GM18508 (cell line): ENCODE measurements around the gene HMCN1.

ENCODE experiments used
- ATAC-seq: cut with Tn5 transposase; IDR thresholded peaks from one replicate; pipeline ENCODE4 v1.9.1; 2021; ENCODE audit warnings: moderate number of reproducible peaks; ENCODE audit not compliant: insufficient read depth, unreplicated experiment

Gene HMCN1

DNA sequence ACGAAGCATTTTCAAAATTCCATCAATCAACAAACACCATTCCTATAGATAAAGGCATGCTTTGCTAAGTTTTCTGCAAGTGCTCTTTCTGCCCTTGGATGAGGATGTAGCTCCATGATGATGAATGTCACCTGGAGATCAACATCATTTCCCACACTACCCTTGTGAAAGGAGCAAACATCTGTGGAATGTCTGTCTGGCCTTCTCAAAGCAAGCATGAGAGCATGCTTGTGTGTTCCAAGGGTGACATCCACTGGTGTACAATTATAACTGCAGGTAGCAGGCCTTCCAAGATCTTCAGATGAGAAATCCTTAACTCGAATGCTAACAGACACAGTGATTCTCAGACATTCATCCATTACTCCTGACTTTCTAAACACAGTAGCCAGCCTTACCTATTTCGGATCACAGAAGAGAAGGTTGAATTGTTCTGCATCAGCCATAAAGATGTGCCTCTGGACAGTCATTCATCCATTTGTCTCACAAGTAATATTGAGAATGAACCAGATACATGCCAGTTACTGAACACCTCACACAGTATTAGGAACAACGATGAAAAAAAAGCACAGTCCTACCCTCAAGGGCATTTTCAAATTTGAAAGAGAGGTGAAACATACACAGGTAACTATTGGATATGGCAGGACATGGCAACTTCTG, 478.5 kb downstream of the HMCN1 start:
- peak; percentile 87 for ATAC-seq

DNA sequence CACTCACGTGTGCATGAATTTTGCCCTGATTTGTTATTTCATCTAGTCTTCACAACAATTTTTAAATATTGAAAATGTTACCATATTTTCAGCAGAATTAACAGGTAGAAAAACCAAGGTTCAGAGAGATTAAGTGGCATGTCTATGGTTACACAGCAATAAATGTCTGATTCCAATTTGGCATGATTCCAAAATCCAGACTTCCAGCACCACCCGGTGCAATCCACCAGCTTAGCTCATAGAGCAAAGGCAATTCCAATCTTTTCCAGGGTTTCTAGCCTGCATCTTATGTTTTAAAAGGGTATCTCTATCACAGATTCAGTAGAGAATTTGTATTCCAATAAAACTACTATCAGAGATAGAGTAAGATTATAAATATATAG, 479.0 kb downstream of the HMCN1 start:
- ATAC-seq: no peak

DNA sequence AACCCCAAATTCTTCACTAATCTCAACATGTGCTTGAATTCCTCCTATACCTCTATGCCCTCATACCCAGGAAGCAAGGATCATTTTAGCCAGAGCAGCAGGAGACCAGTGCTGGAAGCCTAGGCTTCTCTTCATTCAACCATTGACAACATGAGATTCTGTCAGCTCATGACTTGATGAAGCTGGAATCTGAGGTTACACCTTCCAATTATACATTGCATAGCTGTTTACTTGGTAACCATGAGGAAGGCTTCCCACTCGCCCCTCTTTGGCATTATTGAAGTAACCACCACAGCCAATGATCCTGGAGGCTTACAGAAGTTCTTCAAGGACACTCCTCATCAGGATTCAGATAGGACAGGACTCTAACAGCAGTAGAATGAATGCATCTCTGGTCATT, 480.6 kb downstream of the HMCN1 start:
- no peak for ATAC-seq

DNA sequence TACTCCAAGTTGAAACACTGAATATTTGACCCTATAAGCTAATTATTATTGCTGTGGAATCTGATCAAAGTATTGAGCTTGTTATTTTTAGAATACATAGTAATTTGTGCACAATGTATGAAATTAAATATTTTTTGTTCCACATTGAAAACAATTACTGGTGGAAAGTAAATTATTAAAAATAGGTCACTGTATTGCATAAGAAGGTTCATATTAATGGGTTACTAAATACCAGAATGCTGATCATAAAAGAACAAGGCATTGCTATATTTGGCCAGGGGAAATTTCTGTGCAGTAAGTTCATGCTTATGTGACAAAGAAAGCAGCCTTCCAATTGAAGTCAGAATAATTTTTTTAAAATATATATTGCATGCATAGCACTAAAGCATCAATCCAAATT, 481.4 kb downstream of the HMCN1 start:
- no peak for ATAC-seq

DNA sequence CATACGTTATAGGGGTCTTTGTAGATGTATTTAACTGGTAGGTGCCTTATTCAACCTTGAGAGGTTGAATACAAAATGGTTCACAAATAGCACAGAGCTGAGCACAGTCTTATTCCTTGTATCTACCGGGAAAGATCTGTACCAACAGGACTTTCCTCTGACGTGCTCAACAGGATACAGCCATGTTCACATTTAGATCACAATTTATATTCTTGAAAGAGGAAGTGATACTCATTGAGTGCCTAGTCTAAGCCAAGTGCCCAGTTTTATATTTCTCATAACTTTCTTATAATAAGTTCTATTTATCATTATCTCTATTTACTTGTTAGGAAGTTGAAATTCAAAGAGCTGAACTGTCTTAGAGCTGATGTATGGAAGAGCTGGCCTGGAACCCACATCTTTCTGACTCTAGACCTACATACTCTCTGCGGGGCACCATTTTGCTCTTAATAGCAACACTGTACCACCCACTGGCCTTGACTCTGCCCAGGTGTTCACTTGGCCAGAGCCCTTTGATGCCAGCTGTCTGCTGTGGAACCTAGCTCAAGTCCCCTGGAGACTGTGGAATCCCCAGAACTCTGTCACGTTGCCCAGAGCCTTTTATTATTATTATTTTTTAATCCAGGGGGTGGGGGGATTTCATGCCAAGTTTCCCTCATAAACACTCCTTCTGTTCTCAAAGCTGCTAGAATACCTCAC, 484.6 kb downstream of the HMCN1 start:
- ATAC-seq: peak; percentile 72

DNA sequence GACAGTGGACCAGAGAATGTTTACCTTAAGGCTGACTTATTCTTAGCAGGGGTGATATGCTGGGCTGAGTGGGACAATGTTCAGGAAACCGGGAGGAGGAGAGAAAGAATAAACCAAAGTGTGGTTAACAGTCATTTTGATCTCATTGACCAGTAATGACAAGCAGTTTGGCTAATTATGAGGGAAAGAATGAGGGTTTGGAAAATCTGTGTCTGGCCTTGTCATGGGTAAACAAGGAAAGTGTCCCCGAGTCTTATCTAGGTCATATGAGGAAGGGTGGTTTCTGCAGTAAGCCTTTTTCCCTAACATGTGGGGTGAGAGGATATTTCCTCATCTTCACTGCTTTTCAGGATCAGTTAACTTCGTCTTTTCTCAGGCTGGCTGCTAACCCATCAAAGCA, 485.9 kb downstream of the HMCN1 start:
- no peak for ATAC-seq

DNA sequence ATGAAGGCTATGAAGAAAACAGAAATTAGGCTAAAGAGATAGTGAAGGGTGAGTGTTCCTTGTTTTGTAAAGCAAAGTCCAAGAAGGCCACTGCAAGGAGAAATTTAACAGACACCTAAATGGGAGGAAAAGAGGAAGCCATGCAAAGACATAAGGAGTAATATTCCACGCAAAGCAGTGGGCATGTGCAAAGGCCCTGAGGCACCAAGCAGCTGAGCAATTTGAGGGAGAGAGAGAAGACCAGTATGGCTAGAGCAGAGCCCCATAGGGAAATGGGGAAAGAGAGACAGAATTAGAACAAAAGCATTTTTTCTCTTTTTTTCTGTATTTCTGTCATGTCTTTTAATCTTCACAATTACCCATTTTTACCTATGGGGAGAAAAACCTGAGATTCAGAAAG, 486.7 kb downstream of the HMCN1 start:
- ATAC-seq: no peak

GRCh38 chr1:186225096-186225495, 490.9 kb downstream of the HMCN1 start:
- ATAC-seq: no peak

DNA sequence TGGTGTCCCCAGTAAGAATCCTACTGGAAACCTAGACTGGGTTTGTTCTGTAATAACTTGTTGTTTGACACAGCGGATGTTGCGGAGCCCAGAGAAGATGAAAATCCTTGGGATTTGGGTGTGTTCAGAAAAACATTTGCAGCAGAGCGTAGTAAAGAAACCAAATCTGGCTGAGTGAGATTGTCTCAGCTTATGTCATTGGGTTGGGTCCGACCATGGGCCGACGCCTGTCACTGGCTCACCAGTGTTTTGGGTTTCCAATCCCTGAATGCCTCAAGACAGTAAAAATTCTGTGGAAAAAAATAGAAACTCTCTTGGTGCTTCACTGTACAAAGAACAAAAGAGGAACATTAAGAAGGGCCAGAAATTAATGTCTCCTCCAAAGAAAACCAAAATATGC, 494.6 kb downstream of the HMCN1 start:
- ATAC-seq: no peak

GRCh38 chr1:186231861-186232436, 497.8 kb downstream of the HMCN1 start:
- no peak for ATAC-seq

DNA sequence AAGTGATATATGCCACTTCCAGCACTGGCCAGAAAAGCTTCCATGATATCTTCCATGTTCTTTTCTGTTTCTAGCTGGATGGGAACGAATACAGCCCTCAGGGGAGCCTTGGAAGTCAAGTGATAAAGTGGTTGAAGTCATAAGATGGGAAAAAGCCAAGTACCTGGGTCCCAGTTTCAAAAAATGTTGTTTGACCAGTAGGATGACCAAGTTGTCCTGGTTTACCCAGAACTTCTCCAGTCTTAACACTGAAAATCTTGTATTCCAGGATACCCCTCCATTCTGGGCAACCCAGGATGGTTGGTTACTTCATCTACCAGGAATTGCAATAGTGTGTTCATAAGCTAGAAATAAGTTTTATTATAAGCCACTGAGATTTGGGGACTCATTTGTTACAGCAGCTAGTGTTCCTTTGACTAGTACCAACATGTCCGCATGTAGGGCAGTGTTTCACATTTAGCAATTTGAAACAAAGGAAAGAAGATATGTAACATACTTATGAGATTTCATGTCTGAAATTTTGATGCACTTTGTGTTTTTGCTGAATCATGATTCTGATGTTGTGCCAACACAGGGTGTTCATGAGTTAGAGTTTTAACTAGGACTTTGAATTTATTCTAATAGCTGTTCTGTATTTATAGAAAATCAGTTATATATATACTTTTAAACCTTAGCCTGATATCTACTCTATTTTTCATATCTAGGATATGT, 500.9 kb downstream of the HMCN1 start:
- no peak for ATAC-seq

GRCh38 chr1:186235696-186236095, 501.5 kb downstream of the HMCN1 start:
- no peak for ATAC-seq

DNA sequence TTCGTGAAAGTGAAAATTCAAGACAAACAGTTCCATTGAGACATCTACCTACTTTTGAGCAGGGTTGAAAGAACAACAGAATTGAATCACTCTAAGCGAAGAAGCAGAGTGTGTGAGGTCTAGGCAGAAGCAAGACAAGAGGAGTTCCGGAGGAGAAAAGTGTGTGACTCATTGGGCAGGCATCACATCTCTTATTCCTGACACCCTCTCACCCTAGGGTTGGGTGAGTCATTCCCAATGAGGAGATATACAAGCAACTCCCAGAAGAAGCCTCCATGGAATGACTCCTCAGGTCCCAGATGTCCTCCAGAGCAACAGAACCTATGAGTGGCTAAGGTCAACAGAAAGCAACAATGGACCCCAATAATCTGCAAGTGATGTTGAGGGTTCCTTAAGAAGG, 502.7 kb downstream of the HMCN1 start:
- ATAC-seq: no peak

DNA sequence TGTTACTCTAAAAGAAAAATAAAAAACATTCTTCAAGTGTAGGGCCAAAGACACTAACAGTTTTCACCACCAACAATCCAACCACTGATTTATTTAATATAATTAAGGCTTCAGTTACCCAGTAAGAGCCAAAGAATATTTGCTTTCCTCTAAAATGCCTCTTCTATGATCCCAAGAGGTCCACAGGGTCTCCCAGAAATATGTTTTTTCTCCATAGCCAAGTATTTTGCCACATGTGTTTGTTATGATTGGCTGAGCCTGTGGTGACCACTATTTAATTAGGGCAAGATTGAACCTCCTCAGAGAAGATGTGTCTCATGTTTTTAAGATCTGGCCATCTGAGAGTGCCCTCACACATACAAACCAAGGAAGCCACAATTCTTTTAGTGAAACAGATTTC, 505.0 kb downstream of the HMCN1 start:
- no peak for ATAC-seq

DNA sequence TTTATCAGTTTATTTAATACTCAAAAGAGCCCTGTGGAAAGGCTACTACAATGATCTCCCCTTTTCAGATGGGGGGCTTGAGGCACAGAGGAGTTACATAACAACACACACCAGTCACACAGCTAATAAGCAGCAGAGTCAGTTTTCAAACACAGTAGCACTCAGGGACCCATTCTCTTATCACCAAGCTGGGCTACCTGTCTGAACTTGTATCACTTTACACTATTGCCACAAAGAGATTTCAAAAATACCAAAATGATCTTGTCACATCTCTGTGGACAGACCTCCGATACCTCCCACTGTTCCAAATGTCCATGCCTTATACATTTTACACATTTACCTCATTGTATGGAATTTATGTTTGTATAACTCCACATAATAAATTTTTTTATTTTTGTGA, 506.2 kb downstream of the HMCN1 start:
- no peak for ATAC-seq
